GM08714 (cell line): ENCODE measurements around the gene IL1RAPL1.

ENCODE experiments used
- H3K4me3 ChIP-seq: fragments of 200-500 bp; sonication (Bioruptor generic); 2 replicates; pipeline ENCODE4 v1.5.1; 2014; ENCODE audit warnings: mild to moderate bottlenecking, low read length, inconsistent platforms
- ZNF274 ChIP-seq: IDR thresholded peaks from 2 replicates; pipeline ENCODE4 v1.6.1; 2012; ENCODE audit warnings: mild to moderate bottlenecking, low read depth, low read length

The IL1RAPL1 gene

DNA sequence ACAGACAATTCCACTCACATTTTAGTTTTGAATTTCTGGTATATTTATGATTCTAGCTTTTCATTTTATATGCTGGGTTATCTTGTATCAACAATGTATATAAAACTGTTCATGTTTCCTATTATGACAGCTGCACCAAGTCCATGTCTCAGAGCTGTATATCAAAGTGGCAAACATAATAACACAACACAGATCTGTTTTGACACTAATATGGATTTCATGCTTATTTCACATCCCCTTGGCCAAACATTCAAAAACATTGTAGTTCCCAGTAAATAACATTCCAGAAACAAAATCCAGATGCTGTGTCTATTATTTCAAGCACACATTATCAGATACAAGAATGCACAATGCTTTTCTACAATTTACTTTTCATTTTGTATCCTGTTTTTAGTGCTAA is 1247.5 kb downstream of the IL1RAPL1 start:
- no peak for TF ChIP-seq ZNF274
- H3K4me3 ChIP-seq = no peak overlapping the region

DNA sequence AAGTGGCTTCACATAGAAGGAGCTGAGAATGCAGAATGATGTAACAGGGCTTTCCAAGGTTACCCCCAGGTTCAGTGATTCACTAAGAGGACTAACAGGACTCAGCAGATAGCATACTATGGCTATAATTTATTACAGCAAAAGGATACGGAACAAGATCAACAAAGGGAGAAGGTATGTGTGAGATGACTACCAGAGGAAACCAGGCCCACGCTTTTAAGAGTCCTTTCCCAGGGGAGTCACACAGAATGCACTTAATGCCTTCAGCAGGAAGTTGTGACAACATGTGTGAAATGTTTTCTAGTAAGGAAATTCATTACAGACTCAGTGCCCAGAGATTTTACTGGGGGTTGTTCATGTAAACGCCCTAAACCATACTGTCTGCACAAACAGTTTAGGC is 1254.5 kb downstream of the IL1RAPL1 start:
- no peak overlapping the region for H3K4me3 ChIP-seq
- no peak for TF ChIP-seq ZNF274

DNA sequence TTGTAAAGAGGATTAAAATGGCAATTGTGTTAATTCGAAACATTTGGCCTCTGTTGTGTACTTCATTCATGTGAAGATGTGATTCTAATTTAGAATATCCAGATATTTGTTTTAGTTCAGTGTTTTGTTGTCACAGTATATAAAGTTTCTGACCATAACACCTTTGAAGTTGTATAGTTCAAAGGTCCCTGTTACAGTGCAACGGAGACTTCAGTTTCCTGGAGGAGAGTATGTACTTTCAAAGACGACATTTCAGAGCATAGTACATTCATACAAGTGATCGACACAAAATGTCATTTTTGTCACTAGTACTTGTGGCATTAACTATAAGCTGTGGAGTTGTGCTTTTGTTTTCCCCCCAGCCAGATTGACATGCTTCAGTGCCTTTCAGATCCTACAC is 1255.3 kb downstream of the IL1RAPL1 start:
- no peak overlapping the region for H3K4me3 ChIP-seq
- no peak for TF ChIP-seq ZNF274

DNA sequence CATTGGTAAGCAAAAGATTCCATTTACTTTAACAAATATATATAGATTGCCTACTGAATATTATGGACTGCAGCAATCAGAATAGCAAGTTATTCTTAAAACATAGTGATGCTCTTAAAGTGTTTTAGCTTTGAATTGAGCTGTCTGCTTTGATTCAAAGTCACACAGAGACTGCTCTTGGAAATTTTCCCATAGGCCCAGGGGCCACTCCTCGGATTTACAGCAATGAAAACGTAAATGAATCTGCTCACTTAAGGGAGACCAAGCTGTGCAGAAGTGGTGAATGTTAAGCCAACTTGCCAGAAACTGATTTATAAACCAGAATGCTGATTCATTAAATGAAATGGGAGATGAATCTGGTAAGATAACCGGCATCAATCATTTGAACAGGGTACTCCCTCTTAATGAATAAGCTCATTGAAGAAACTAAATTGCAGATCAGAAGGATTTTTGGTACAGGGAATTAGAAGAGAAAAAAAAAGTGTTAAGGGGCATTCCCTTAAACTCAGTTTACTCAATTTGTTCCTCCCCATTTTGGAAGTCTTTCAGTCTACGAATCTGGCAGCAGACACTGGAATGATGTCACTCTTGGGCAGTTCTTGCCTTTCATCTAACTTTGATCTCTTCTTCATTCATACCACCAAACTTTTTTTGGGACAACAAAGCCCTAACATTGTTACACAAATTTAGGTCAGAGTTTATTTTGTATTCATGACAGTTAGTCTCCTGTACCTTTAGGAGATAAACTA is 1264.8 kb downstream of the IL1RAPL1 start:
- no peak for TF ChIP-seq ZNF274
- no peak overlapping the region for H3K4me3 ChIP-seq

DNA sequence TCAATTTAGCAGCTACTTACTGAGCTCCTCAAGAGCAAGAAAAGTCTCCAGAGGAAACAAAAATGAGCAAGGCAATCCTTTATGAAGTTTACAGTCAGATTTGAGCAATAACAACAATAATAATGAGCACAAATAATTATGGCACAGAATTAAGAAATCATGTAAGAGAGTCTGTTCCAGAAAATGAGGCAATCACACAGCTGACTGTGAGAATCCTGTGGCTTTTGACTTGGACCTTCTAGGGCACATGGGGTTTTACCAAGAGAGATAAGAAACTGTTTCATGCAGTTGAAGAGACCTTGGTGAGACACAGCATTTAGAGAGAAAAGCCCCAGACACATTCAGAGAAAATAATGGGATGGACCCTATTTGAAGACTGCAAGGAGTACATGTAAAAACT is 1265.5 kb downstream of the IL1RAPL1 start:
- no peak for TF ChIP-seq ZNF274
- no peak overlapping the region for H3K4me3 ChIP-seq

DNA sequence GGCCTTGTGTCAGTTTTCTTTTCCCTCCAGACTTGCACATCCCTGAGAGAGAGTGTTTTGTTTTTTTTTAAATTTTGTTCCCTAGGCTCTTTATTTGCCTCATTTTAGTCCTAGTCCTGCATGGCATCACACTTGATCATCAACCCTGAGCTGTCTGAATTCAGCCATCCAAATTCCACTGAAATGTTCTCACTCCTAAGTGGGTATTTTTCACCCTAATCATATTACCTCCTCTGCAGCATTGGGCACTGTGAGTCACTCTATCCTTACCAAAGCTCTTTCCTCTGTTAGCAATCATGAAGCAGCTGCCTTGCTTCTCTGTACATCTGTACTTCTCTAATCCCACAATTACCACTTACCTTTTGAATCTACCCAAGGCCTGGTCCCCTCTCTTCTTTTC is 1271.5 kb downstream of the IL1RAPL1 start:
- no peak for TF ChIP-seq ZNF274
- no peak overlapping the region for H3K4me3 ChIP-seq

DNA sequence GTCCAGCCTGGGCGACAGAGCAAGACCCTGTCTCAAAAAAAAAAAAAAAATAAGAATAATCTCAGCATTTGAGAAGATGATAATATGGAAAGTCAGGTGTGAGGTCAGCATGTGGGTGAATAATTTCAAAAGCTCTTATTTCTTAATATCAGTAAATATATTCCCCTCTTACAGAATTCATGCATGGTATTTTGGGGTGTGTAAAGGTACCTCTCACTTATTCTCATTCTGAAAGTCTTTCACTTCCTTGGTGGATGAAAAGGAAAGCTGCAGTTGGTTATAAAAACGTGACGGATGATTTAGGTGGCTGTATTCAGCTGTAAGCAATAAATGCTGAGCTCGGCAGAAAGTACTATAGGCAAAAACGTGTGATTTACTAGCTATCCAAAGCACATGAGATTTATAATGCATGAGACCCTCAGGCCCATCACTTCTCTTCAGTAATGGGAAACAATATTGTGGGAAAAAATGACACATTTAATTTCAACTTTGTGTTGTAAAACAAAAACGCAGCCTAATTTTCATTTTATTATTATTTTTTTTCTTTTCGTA is 1275.0 kb downstream of the IL1RAPL1 start:
- no peak overlapping the region for H3K4me3 ChIP-seq
- no peak for TF ChIP-seq ZNF274

DNA sequence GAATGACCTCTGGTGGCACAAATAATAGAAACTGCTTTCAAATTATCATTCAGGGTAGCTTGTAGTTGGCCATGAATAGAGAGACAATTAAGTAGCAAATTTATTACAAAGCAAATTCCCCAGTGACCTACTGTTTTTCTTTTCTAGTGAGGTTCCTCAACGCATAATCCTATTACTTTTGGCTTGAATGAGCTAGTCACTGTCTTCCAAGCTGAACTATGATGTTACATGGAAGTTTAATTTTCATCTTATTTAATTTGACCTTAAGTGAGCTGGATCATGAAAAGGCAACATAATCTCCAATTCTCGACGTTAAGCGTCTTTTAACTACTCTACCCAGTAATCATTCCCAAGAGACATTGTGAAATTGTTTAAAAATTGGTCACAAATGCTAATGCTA is 1280.7 kb downstream of the IL1RAPL1 start:
- no peak for TF ChIP-seq ZNF274
- no peak overlapping the region for H3K4me3 ChIP-seq

DNA sequence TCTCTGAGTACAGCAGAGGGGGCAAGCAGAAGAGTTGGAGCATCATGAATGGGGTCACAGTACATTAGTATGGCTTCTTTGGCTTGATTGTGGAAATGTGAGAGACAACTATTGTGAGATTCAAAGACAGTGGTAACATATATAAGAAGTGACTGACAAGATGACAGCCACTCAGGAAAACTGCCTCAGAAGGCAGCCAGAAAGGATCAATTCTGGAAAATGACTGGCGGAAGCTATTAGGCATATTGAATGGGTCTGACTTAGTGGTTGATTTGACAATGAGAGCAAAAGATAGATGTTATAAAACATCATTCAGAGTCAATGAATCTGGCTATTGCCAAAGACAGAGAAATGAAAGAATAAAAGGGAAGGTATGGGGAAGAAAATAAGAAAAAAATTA is 1282.6 kb downstream of the IL1RAPL1 start:
- H3K4me3 ChIP-seq = no peak overlapping the region
- TF ChIP-seq ZNF274 = no peak

DNA sequence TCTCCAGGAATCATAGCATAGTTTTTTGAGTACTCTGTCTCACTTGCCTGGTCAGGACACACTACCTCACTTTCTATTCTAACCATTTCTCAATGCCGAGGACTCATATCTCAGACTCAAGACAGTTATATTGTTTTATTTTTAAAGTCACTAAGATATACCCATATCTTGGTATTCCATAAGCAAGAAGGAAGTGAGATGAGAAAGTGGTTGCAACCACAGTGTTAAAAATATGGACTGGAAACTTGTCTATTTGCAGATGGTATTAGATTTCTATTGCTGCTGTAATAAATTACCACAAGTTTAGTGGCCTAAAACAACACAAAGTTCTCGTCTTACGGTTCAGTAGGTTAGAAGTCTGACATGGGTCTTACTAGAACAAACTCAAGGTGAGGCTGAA is 1283.4 kb downstream of the IL1RAPL1 start:
- no peak for TF ChIP-seq ZNF274
- no peak overlapping the region for H3K4me3 ChIP-seq

DNA sequence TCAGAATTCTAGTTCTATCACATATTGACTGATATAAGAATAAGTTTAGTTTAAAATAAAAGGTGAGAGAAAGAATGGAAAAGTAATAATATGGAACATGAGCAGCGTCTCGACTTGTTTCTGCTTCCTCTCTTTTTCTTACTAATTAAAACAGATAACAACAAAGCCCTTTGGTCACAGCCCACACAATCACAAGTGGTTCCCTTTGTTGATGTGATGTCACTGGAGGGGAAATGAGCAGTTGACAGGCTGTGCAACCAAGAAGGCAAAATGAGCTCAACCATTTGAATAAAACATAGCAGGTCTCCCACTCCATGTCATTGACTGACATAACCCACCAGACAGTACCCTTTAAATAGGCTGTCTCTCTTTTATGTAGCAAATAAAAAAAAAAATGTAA is 1285.6 kb downstream of the IL1RAPL1 start:
- no peak overlapping the region for H3K4me3 ChIP-seq
- no peak for TF ChIP-seq ZNF274

DNA sequence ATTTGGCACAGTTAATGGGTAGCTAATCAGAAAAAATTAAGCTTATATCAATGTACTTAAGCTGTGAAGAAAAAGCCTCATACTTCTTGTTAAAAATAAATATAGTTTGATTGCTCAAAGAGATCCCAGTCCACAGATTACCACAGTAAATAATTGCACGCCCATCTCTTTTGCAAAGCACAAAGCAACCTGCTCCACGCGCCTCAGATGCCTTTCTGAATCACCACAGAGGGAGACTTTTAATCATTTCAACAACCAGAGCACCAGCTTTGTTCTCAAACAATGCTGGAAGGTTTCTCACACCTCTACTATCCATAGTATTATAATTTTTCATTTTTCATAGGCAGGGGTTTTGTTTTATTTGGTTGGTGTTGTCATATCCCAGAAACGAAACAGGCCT is 1289.5 kb downstream of the IL1RAPL1 start:
- no peak for TF ChIP-seq ZNF274
- H3K4me3 ChIP-seq = no peak overlapping the region

DNA sequence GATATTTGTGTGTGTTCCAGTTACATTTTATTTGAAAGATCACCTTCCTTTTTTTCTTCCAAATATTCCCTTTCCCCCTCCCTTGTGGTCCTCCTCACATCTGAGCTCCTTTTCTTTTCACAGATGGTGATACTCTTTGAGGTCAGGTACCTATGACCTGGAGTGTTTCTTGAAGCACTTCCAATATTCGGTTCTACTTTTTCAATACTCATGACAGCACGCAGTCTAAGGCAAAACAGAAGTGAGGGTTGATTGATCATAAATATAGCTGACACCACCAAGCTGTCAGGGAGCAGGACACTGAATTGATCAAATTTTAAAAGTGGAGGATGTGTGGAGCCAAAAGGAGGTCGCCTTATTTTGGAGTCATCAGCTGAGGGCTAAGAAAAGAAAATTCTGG is 1293.7 kb downstream of the IL1RAPL1 start:
- TF ChIP-seq ZNF274 = no peak
- H3K4me3 ChIP-seq = no peak overlapping the region

DNA sequence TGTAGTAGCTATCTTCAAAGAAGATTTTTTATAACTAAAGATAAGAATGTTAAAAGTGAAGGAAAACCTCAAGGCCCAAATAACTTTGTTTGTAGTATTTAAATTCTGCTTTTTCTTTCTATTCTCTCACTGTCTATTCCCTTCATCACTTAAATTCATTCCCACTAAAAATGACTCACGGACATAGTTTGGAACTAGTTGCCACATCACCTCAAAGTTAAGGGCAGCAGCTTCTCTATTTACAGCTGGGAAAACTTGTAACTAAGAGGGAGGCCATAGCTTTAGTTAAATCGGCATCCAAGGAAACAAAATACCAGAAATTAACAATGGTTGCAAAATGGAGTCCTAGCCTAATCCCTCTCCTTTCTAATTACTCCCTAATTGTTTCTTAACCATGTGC is 1302.8 kb downstream of the IL1RAPL1 start:
- H3K4me3 ChIP-seq = no peak overlapping the region
- TF ChIP-seq ZNF274 = no peak

DNA sequence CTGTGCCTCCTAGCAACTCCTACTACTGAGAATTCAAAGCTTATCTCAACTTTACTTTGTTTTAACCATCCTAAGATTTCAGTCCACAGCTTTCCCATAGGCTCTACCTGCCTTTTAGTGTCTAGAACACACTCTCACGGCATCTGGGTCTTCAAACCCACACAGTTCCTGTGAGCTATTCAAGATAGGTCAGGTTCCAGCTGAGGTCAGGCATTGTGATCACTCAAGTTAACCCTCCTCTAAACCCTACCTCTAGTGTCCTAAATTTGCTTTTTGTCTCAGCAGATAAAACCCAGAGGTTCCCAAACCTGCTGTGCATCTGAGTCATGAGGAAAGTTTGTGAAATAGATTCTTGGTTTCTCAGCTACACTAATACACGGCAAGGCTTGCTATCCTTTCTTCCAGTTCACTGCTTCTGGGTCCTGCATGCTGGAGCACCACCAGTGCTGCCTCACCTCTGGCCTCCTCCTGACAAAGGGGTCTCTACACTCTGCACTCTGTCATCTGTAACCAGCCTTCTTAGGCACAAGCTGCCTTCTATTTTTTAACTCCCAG is 1303.5 kb downstream of the IL1RAPL1 start:
- no peak overlapping the region for H3K4me3 ChIP-seq
- no peak for TF ChIP-seq ZNF274

DNA sequence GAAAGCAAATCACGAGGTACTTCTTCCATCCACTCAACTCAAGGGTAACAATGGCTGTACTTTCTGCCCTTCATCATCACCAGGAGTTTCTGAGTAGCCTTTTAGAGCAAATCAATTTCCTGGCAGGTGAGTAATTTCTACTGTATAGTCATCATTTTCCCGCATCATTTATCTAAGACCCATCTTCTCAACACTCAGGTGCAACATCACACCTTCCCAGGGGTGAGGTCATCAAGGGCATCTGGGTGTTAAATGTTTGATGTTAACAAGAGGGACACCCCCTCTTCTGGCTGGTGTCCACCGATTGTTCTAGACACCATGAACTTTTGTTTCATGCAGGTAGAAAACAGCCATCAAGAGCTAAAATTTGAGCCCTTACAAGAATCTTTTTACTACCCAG is 1314.8 kb downstream of the IL1RAPL1 start:
- no peak for TF ChIP-seq ZNF274
- no peak overlapping the region for H3K4me3 ChIP-seq

DNA sequence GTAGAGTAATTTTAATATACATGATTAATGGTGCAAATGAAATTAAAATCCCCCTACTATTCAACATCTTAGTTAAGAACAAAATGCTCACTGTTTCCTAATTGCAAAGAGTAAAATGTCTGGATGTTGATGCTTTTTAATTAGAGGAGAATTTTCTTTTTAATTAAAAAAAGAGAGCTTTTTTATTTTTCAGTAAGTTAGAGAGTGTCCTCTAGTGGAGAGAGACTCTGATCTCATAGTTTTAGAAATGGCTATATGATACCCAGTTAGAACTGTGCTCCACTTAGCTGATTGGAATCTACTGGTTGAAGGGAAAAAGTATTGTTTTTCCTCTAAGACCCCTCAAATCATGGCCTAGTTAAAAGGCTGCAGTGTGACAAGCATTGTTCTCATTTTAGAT is 1316.1 kb downstream of the IL1RAPL1 start:
- no peak for TF ChIP-seq ZNF274
- H3K4me3 ChIP-seq = no peak overlapping the region
